Ovary (tissue), 9 donors: ENCODE data around the gene CAMTA1. TPM values are rescaled to one million over a fixed set of nuclear protein-coding genes. Genes with fewer than 3 reads are reported as not detected.

Source experiments
- DNase-seq, 5 donors: peaks; one replicate each; pipeline ENCODE4 v3.0.0-alpha.2; 2019 to 2020
- H3K27ac ChIP-seq, 2 donors: fragments of 200-600 bp; one replicate each; pipeline versions ENCODE4 v1.5.1 to v1.8.0; 2019 to 2022
- H3K27me3 ChIP-seq: fragments of 200-600 bp; one replicate; pipeline ENCODE4 v1.8.0; 2022
- H3K36me3 ChIP-seq: fragments of 200-600 bp; sonication (generic); one replicate; pipeline ENCODE4 v1.5.1; 2019
- H3K4me1 ChIP-seq: one replicate; pipeline ENCODE4 v1.8.1; 2013; ENCODE audit warnings: mild to moderate bottlenecking, moderate library complexity; ENCODE audit not compliant: insufficient read depth
- H3K4me3 ChIP-seq: fragments of 200-600 bp; sonication (generic); one replicate; pipeline ENCODE4 v1.5.1; 2017
- H3K9me3 ChIP-seq, 2 donors: fragments of 200-600 bp in 1 of 2; sonication (generic) in 1 of 2; one replicate each; pipeline versions ENCODE4 v1.5.1 to v1.8.1; 2013 to 2019; ENCODE audit warnings: mild to moderate bottlenecking in 1 of 2, moderate library complexity in 1 of 2
- CTCF ChIP-seq, 3 donors: fragments of 450-650 bp in 2 of 3; fragments of 200-600 bp in 1 of 3; IDR thresholded peaks; one replicate each; pipeline versions ENCODE4 v1.5.1 to v1.8.0; 2016 to 2022; ENCODE audit warnings: antibody characterized with exemption in 3 of 3, mild to moderate bottlenecking in 1 of 3
- EP300 ChIP-seq: sonication (generic); formaldehyde crosslinking; IDR thresholded peaks from one replicate; pipeline ENCODE4 v1.6.1; 2017; ENCODE audit warnings: antibody characterized with exemption
- POLR2A ChIP-seq: fragments of 450-650 bp; IDR thresholded peaks from one replicate; pipeline ENCODE4 v1.6.1; 2017; ENCODE audit warnings: antibody characterized with exemption, mild to moderate bottlenecking, moderate library complexity
- WGBS, 3 donors: extraction: QIAGEN DNeasy Blood & Tissue Kit in 1 of 3; methylation state at CpG; one replicate each; pipeline versions ENCODE4 v1.1.5 to v1.1.7; 2013 to 2017; 5-methylcytosine and 5-hydroxymethylcytosine counted together
- intact Hi-C, 4 donors: fragments of 100-400 bp; cut with DNase I; formaldehyde crosslinking; loops; one replicate each; pipeline versions ENCODE4 v1.11.0 to v1.15.1; 2022 to 2023
- polyA plus RNA-seq, 2 donors: library from polyadenylated mRNA; stranded (reverse); fragments of 200-250 nt in 1 of 2; fragments of 350-450 nt in 1 of 2; fragmentation: Illumina TruSeq in 1 of 2; extraction: RNeasy Lipid Tissue Mini Kit (QIAGEN cat#74804) in 1 of 2; gene quantifications; one replicate each; pipeline ENCODE4 v1.2.3, GENCODE V29; 2013 to 2014
- total RNA-seq, 7 donors: library from RNA; depleted of rRNA in 2 of 7; stranded (reverse); fragments of >200 nt in 2 of 7; fragmentation: NEBNext Ultra II Directional in 3 of 7; extraction: Animal tissue kit (Norgen Biotek cat#: 25700) in 3 of 7; gene quantifications; one replicate each; pipeline versions ENCODE4 v1.1.0 to v1.2.4, GENCODE V29; 2016 to 2023
- donor health status: DM: no; HTN: no; CAD: no; lungs with moderate emphysema.
- donor health status: DM: no; HTN: no; CAD: no.
- donor health status: Bipolar disorder and iron deficiency.
- donor health status: DM: yes; HTN: yes; CAD: no.
- donor health status: DM: no; HTN: no; CAD: no.
- donor health status: DM: yes; HTN: yes; CAD: no.

CAMTA1 gene
- total and polyA plus RNA-seq, 9 donors = 51.1 to 150 (median 67.4) TPM

GRCh38 chr1:7070389-7071029, 285.3 kb downstream of the CAMTA1 start:
- no peaks in the 10 kb centered on the region for H3K9me3 ChIP-seq
- no peak overlapping the region for H3K27ac ChIP-seq
- no peaks in the 10 kb centered on the region for H3K36me3 ChIP-seq
- H3K27me3 ChIP-seq = no peaks in the 10 kb centered on the region
- H3K4me3 ChIP-seq = peak overlapping the region; percentile 9
- intact Hi-C loops = loop anchor here in 1 of 4 donors (5.0 kb wide), 2 partner anchors 273 to 348 kb away; no protein-coding TSS in a partner anchor
- WGBS, 3 donors = 9 to 11% (median 10%) methylated on average over 13 of the region's 13 CpGs
- TF ChIP-seq POLR2A (no peak), CTCF (IDR thresholded peaks at IDR 0.05) (peak; percentile 51 to 68 (median 64)), EP300 (no peak)
- no peaks in the 10 kb centered on the region for H3K4me1 ChIP-seq
- DNase-seq = peak; percentile 64 to 72 (median 70)

GRCh38 chr1:7076117-7076516, 290.9 kb downstream of the CAMTA1 start:
- no peak overlapping the region for H3K4me3 ChIP-seq
- intact Hi-C loops = no loop called here

GRCh38 chr1:7076572-7076971, 291.3 kb downstream of the CAMTA1 start:
- Histone ChIP-seq H3K27ac (no peak overlapping the region), H3K36me3 (no peaks in the 10 kb centered on the region), H3K4me1 (no peaks in the 10 kb centered on the region), H3K9me3 (no peaks in the 10 kb centered on the region), H3K27me3 (no peaks in the 10 kb centered on the region), H3K4me3 (no peak overlapping the region)
- TF ChIP-seq CTCF (IDR thresholded peaks at IDR 0.05) (no peak), EP300 (no peak), POLR2A (no peak)
- 59 to 80% (median 68%) methylated on average over 4 of the region's 4 CpGs for WGBS, 3 donors
- intact Hi-C loops = no loop called here
- DNase-seq = no peak

More at GRCh38 chr1:7076117-7076516, 290.9 kb downstream of the CAMTA1 start:
- no peaks in the 10 kb centered on the region for H3K9me3 ChIP-seq
- 66 to 67% (median 66%) methylated on average over 5 of the region's 5 CpGs for WGBS, 3 donors
- TF ChIP-seq POLR2A (no peak), CTCF (IDR thresholded peaks at IDR 0.05) (no peak), EP300 (no peak)
- no peak for DNase-seq
- no peaks in the 10 kb centered on the region for H3K4me1 ChIP-seq
- H3K27ac ChIP-seq = no peak overlapping the region
- H3K27me3 ChIP-seq = no peaks in the 10 kb centered on the region
- no peaks in the 10 kb centered on the region for H3K36me3 ChIP-seq

GRCh38 chr1:7077136-7077535, 291.9 kb downstream of the CAMTA1 start:
- intact Hi-C loops = no loop called here
- WGBS, 3 donors = 35 to 65% (median 56%) methylated on average over 4 of the region's 4 CpGs
- no peak for DNase-seq

More at GRCh38 chr1:7077136-7077535, 291.9 kb downstream of the CAMTA1 start:
- no peaks in the 10 kb centered on the region for H3K27me3 ChIP-seq
- no peak overlapping the region for H3K4me3 ChIP-seq
- no peaks in the 10 kb centered on the region for H3K36me3 ChIP-seq
- no peak overlapping the region for H3K27ac ChIP-seq
- TF ChIP-seq CTCF (IDR thresholded peaks at IDR 0.05) (no peak), EP300 (no peak), POLR2A (no peak)
- no peaks in the 10 kb centered on the region for H3K4me1 ChIP-seq
- H3K9me3 ChIP-seq = no peaks in the 10 kb centered on the region
